ENCODE data around the gene DPM1.
A peak's percentile ranks its signal among the peaks of the same experiment; 100 is the strongest.

Gene DPM1

DNA sequence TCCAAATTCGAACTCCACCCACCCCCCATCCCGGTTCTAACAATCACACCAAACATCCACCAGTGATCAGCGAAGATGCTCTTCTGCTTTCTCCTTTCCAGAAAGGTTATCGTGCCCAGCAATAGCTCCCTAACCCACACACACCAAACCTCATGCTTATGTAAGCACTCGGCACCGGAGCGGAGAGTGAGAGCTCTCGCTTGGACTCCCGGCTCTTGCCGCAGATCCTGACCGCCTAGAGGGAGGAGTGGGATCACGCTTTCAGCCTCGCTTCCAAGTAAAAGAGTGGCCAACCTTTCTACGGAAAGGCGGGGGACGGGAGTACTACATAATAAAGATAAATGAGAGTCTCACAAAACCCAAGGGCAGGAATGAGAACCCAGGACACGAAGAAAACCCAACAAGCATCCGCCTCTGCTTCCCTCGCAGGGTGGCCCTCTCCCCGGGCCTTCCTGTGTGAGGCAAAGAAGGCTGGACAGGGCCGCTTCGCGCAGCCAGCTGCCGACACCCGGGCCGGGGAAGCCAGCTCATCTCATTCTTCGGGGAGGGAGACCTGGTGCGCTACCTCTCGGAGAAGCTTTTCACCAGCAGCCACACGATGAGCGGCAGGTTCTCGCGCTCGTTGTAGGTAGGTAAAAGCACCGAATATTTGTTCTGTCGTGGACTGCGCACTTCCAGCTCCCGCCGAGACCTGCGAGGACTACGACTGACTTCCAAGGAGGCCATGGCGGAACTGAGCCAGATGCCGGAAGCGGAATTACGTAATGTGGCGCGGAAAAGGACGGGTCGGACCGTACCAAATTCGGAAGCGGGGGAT lies at the start of gene DPM1:
TSS of gene DPM1 (minus strand) at position 735 of the 817 bp plus-strand sequence. CDS start at position 726, 9 bp downstream.
- peak; percentile 90 for DNase-seq

DNA sequence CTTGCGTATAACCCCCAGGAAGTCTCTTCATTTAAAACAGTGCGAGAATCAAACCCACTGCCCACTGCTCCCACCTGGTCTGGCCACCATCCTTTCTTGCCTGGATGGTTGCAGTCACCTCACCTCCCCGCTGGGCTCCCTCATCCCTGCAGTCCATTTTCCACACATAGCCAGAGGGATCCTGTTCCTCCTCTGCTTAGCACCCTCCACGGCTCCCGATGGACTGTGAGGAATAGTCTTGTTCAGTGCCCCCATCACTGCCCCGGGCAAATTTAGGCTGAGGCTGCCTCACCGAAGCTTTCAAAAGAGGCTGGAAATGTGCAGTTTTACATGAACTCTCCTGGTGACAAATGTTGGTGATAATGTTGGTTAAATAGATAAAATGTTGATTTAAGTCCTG lies 46.9 kb upstream of the DPM1 start:
- no peak for DNase-seq

DNA sequence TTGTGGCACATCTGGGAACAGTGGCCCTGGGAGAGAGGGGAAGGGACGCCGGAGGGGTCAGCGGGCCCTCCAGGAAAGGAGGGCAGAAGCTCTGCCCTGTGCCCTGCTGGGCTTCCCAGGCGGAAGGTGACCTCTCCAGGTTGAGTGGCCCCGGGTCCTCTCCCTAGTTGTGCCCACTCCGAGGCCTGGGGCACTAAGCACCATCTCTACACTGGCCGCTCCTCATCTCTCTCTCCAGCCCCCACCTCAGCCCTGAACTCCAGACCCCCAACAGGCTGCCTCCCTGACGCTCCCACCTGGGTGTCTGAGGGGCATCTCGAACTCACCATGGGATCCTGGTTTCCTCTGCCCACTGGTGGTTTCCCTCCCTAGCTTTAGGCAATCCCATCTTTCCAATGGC lies 46.4 kb upstream of the DPM1 start:
- no peak for DNase-seq

DNA sequence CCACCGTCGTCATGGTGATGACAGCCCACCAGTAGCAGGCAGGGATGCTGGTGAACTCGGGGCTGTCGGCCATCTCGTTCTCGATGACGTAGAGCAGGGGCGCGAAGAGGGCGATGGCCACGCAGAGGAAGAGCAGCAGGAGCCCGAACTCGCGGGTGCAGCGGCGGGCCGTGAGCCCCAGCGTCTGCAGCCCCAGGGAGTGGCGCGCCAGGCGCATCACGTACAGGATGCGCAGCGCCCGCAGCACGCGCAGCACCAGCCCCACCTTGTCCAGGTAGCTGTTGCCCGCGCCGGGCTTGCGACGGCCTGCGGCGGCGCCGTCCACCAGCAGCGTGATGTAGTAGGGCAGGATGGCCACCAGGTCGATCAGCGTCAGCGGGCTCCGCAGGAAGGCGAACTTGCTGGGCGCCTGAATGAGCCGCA lies 46.0 kb upstream of the DPM1 start:
- DNase-seq: no peak

GRCh38 chr20:51003753-51004152 lies 45.4 kb upstream of the DPM1 start:
- DNase-seq: no peak

DNA sequence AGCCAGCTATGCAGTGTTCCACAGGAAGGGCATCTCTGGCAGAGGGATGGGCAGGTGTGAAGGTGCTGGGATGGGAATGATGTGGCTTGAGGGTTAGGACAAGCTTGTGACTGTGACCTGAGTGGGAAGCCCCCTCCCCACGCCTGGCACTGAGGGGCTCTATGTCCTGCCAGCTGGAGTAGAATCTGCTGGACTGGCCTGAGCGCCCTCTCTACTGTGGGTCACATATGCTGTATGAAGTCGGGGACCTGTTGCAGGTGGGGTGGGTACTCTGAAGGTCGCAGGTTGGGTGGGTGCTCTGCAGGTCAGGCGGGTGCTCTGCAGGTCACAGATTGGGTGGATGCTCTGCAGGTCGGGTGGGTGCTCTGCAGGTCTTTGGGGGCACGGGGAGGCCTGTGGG lies 44.3 kb upstream of the DPM1 start:
- no peak for DNase-seq

GRCh38 chr20:51001430-51002265 lies 43.3 kb upstream of the DPM1 start:
- DNase-seq: no peak

GRCh38 chr20:50999355-50999754 lies 41.0 kb upstream of the DPM1 start:
- DNase-seq: no peak

- DNase-seq: no peak
Observed at GRCh38 chr20:50996901-50997865, 38.9 kb upstream of the DPM1 start.

DNA sequence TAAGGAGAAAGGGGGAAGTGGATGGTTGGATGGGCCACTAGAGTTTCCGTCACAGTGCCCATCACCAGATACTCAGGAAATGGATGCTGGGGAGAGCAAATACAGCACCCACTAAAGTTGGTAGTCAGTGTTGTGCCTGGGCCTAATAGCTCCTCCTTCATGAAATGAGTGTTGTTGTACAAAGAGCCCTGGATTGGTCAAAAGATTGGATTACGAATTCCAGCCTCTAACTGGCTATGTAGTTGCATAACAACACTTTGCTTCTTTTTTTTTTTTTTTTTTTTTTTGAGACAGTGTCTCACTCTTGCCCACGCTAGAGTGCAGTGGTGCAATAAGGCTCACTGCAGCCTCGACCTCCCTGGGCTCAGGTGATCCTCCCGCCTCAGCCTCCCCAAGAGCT lies 37.2 kb upstream of the DPM1 start:
- DNase-seq: no peak

DNA sequence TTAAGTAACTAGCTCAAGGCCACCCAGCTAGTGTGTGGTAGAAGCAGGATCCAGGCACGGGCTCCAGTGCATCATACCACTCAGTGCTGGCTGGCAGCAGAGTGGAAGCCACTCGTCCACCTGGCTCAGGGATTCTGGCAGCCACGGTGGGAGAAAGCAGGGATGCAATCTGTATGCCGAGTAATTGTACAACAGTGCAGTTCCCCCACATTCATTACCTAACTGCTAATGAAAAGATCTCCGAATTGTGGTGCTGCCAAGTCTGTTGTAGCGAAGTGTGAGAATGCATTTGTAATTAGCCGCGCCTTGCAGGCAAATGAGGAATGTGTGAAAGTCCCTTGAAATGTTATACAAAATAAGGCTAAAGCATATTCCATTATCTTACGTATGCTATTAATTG lies 35.5 kb upstream of the DPM1 start:
- no peak for DNase-seq

- DNase-seq: peak; percentile 1
Observed at GRCh38 chr20:50992733-50993457, 34.6 kb upstream of the DPM1 start.

DNA sequence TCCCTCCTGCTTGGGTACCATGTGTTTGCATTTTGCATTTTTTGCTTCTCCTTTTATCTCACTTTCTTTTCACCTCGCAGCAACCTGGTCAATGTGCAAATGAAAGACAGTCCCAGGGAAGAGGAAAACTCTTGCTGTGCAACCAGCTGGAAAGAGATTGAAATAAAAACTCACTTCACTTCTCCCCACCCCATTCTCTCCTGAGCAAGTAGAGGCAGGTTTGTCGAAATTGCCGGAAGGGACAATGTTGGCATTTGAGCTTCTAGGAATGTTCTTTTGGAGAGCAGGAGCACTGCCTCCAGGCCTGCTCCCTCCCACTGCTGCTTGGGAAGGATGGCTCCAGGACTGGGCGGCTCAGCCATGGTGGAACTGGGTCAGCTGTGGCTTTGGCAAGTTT lies 34.0 kb upstream of the DPM1 start:
- no peak for DNase-seq

- no peak for DNase-seq
Observed at GRCh38 chr20:50991076-50991475, 32.7 kb upstream of the DPM1 start.

DNA sequence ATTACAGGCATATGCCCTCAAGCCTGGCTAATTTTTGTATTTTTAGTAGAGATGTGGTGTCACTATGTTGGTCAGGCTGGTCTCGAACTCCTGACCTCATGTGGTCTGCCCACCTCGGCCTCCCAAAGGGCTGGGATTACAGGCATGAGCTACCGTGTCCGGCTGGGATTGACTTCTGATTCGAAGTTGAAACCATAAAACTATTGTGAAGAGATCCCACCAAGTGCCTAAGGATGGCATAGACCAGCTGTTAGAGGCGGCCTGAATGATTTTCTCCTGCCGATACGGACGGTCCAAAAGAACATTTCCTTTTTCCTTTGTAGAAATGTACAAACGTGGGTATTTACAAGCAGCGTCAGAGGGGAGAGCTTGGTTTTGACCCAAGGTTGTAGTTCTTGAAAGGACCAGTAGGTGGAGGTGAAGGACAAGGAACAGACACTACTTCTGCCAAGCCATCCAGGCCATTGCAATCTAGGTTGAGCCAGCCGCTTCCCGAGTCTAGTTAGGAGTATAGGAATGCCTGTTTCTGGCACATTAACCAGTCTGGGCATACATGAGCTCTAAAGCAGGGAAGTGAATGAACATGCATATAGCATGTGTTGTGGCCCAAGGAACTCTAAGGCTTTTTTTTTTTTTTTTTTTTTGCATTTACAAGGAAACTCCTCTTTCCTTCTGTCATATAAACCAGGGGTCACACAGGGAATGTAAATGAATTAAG lies 29.3 kb upstream of the DPM1 start:
- peak; percentile 69 for DNase-seq

DNA sequence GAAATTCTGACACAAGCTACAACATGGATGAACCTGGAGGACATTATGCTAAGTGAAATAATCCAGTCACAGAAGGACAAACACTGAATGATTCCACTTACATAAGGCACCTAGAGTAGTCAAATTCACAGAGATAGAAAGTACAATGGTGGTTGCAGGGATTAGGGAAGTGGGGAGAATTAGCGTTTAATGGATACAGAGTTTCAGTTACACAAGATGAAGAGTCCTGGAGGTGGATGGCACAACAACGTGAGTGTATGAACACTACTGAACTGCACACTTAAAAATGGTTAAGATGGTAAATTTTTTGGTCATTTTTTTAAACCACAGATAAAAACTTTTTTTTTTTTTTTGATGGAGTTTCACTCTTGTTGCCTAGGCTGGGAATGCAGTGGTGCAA lies 25.0 kb upstream of the DPM1 start:
- DNase-seq: no peak

DNA sequence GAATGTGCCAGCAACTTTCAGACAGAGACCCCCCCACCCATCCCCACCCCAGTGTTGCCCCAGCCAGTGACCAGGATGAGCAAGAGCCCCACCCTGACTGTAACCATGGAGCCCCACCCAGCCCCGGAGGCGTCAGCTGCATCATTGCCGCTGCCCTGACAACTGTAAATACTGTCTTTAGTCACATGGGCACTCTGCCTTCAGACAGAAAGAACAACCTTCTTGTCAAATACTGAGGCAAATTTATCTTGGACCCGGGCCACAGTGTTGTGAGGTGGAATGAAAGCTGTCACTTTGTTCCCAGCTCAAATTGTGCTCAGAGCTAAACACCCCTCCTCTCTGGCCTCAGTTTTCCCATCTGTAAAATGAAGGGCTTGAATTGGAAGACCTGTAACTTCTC lies 24.0 kb upstream of the DPM1 start:
- DNase-seq: peak; percentile 66

DNA sequence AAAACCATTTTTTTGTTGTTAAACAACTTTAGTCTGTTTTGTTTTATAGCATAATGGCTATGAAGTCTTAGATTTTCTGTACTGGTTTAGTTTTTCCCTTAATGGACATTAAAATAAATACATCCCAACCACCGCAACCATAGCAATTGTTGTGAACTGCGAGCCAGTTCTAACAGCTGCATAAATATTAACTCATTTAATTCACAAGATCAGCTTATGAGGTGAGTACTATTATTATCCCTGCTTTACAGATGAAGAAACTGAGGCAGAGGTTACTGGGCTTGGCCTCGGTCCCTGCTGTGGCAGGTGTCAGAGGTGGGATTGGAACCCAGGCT lies 23.3 kb upstream of the DPM1 start:
- no peak for DNase-seq

GRCh38 chr20:50980851-50981713 lies 22.8 kb upstream of the DPM1 start:
- peak; percentile 28 for DNase-seq

GRCh38 chr20:50980071-50980681 lies 21.8 kb upstream of the DPM1 start:
- DNase-seq: no peak

Data from NCI-H774 (cell line).